ENCODE measurements around the gene SUMF1. TPM values are rescaled to one million over a fixed set of nuclear protein-coding genes. Genes with fewer than 3 reads are reported as not detected.

Gene SUMF1
- total and polyA plus RNA-seq, 2 experiments from 2014 or later, result 23.5 to 29.9 TPM

DNA sequence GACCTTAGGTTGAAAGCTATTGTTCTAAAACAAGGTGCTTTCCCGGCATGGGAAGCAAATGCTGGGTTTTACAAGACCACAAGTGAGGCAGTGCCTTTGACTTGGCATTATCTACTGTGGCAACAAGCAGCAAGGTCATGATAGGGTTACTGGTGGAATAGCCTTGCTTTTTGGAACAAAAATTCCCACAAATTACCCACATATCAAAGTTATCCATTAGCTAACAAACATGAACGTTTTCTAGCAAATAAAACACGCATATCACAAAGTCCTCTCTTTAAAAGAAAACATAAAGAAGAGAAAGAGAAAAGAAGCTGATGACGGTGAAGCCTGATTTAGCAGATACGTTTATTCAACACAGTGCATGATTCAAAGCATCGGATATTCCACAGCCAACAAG is 106.3 kb downstream of the SUMF1 start:
- Histone ChIP-seq H3K27ac (no peak overlapping the region), H3K9me3 (ENCODE audit: low read depth) (no peaks in the 10 kb centered on the region), H3K27me3 (no peaks in the 10 kb centered on the region), H3K4me1 (ENCODE audit: low read depth) (peaks cover 9% of the 10 kb centered on the region), H3K4me3 (no peak overlapping the region), H3K36me3 (no peaks in the 10 kb centered on the region)
- TF ChIP-seq, protein P1, sequence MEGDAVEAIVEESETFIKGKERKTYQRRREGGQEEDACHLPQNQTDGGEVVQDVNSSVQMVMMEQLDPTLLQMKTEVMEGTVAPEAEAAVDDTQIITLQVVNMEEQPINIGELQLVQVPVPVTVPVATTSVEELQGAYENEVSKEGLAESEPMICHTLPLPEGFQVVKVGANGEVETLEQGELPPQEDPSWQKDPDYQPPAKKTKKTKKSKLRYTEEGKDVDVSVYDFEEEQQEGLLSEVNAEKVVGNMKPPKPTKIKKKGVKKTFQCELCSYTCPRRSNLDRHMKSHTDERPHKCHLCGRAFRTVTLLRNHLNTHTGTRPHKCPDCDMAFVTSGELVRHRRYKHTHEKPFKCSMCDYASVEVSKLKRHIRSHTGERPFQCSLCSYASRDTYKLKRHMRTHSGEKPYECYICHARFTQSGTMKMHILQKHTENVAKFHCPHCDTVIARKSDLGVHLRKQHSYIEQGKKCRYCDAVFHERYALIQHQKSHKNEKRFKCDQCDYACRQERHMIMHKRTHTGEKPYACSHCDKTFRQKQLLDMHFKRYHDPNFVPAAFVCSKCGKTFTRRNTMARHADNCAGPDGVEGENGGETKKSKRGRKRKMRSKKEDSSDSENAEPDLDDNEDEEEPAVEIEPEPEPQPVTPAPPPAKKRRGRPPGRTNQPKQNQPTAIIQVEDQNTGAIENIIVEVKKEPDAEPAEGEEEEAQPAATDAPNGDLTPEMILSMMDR (IDR thresholded peaks at IDR 0.05; ENCODE audit: low read depth, low read length), result no peak
- DNase-seq (ENCODE audit: low read depth in 1 of 2, low spot score in 1 of 2), result no peak

DNA sequence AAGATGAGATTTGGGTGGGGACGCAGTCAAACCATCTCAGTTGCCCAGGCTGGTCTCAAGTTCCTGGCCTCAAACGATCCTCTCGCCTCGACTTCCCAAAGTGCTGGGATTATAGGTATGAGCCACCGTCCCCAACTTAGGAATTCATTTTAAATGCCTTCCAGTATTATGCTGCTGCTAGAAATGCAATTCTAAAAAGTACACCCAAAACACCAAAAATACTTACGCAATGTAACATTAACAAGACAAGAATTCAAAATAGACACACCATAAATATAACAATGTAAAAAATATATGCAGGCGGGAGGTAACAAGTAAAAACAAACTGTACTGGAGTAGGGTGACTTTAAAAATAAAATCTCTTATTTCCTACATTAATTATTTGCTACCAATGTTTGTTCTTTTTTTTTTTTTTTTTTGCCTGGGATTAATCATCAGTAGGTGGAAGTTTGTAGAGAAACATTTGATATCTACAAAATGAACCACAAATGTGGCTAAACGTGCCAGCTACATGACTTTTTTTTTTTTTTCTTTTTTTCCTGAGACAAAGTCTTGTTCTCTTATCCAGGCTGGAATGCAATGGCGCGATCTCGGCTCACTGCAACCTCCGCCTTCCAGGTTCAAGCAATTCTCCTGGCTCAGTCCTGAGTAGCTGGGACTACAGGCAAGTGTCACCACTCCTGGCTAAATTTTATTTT is 107.1 kb downstream of the SUMF1 start:
- Histone ChIP-seq H3K36me3 (no peaks in the 10 kb centered on the region), H3K4me3 (no peak overlapping the region), H3K27me3 (no peaks in the 10 kb centered on the region), H3K9me3 (ENCODE audit: low read depth) (no peaks in the 10 kb centered on the region), H3K4me1 (ENCODE audit: low read depth) (peaks cover 18% of the 10 kb centered on the region), H3K27ac (no peak overlapping the region)
- TF ChIP-seq, protein P1 (IDR thresholded peaks at IDR 0.05; ENCODE audit: low read depth, low read length), result no peak
- DNase-seq (ENCODE audit: low read depth in 1 of 2, low spot score in 1 of 2), result peak in 1 of 2 donors; percentile 49

- Histone ChIP-seq H3K4me3 (no peak overlapping the region), H3K4me1 (ENCODE audit: low read depth) (peaks cover 21% of the 10 kb centered on the region), H3K27ac (no peak overlapping the region), H3K36me3 (no peaks in the 10 kb centered on the region), H3K9me3 (ENCODE audit: low read depth) (no peaks in the 10 kb centered on the region), H3K27me3 (no peaks in the 10 kb centered on the region)
- DNase-seq (ENCODE audit: low read depth in 1 of 2, low spot score in 1 of 2), result no peak
- TF ChIP-seq, protein P1 (IDR thresholded peaks at IDR 0.05; ENCODE audit: low read depth, low read length), result no peak
These were observed 108.8 kb downstream of the SUMF1 start for GRCh38 chr3:4358273-4358672.

DNA sequence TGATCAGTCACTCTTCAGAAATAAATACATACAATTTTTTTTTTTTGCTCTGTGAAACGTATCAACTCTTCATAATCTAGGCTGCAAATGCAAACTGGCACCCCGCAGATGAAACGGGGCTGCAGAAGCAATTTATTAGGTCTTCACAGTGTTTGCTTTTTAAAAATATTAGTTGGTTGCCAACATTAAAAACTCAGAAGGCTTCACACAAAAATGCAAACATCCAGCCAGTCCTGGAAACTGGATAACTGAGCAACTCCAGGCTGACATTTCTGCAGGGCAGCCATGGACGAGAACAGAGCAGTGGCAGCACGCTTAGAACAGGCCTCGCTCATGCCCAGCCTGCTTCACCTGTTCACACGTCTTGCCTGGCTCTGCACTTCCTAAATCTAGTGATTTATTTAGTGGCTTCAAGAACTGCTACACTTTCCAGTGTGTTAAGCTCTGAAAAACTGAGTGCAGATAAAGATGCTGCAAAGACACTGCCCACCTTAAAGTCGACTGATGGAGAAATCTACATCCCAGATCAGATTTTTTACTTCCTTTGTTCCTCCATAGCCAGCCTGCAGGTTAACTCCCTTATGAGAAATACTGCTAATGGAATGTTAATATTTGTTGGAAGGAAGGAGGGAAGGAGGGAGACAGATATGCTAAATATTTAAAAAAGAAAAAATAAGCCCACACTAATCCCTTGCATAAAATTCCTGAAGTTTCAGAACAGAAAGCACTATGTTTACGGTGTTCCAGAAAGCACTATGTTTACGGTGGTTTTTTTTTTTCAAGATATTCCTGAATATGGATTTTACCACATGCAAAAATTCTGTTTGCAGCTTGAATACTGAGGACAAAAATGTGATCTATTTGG is 110.3 kb downstream of the SUMF1 start:
- no peak overlapping the region for H3K4me3 ChIP-seq
- H3K9me3 ChIP-seq (ENCODE audit: low read depth), result no peaks in the 10 kb centered on the region
- no peaks in the 10 kb centered on the region for H3K36me3 ChIP-seq
- peak in 1 of 2 donors; percentile 5 for DNase-seq (ENCODE audit: low read depth in 1 of 2, low spot score in 1 of 2)
- no peaks in the 10 kb centered on the region for H3K27me3 ChIP-seq
- no peak overlapping the region for H3K27ac ChIP-seq
- peaks cover 22% of the 10 kb centered on the region for H3K4me1 ChIP-seq (ENCODE audit: low read depth)
- TF ChIP-seq, protein P1 (IDR thresholded peaks at IDR 0.05; ENCODE audit: low read depth, low read length), result no peak

DNA sequence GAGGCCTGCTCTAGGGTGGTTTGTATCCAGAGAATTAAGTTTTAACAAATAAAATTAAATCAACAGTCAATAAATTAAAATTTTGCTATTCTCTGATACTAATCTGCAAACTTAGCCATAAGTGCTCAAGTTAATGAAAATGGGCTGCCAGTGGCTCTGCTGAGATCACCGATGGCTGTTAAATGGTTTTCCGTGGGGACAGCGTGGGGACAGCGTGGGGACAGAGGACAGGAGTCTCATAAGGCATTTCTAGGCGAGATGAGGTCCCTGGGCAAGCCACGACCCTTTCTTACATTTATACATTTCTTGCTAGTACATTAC is 110.9 kb downstream of the SUMF1 start:
- Histone ChIP-seq H3K36me3 (no peaks in the 10 kb centered on the region), H3K27ac (no peak overlapping the region), H3K4me3 (no peak overlapping the region), H3K4me1 (ENCODE audit: low read depth) (peaks cover 28% of the 10 kb centered on the region), H3K9me3 (ENCODE audit: low read depth) (no peaks in the 10 kb centered on the region), H3K27me3 (no peaks in the 10 kb centered on the region)
- TF ChIP-seq, protein P1 (IDR thresholded peaks at IDR 0.05; ENCODE audit: low read depth, low read length), result no peak
- no peak for DNase-seq (ENCODE audit: low read depth in 1 of 2, low spot score in 1 of 2)

Measured in cardiac muscle cell (in vitro differentiated cells and primary cell).